Fibroblast of mammary gland (primary cell): ENCODE results near the gene NCK2.
"Not testable (repeated sequence)": the region's sequence is repeated elsewhere in the genome, so short reads cannot be mapped to it uniquely, and the experiment has no call there.

Experiments used
- DNase-seq: peaks from one replicate; pipeline ENCODE4 v3.0.0-alpha.2; 2010; ENCODE audit warnings: low read depth
- H3K4me3 ChIP-seq: 2 replicates; pipeline ENCODE4 v1.5.1; 2011; ENCODE audit warnings: low read depth, mild to moderate bottlenecking, low read length, moderate library complexity; ENCODE audit not compliant: control insufficient read depth
- CTCF ChIP-seq: conservative IDR thresholded peaks from 2 replicates; pipeline ENCODE4 v1.5.1; 2011; ENCODE audit warnings: low read depth, low read length, inconsistent platforms; ENCODE audit not compliant: control insufficient read depth, insufficient read depth

The NCK2 gene

GRCh38 chr2:105754011-105754410 lies 9.3 kb downstream of the NCK2 start:
- no peak for DNase-seq
- H3K4me3 ChIP-seq = no peak overlapping the region
- no peak for TF ChIP-seq CTCF

GRCh38 chr2:105754994-105755393 lies 10.3 kb downstream of the NCK2 start:
- no peak overlapping the region for H3K4me3 ChIP-seq
- no peak for DNase-seq
- TF ChIP-seq CTCF = no peak

GRCh38 chr2:105755895-105756294 lies 11.2 kb downstream of the NCK2 start:
- no peak for TF ChIP-seq CTCF
- no peak for DNase-seq
- H3K4me3 ChIP-seq = no peak overlapping the region

- no peak for TF ChIP-seq CTCF
- no peak for DNase-seq
- no peak overlapping the region for H3K4me3 ChIP-seq
These were observed 11.7 kb downstream of the NCK2 start for GRCh38 chr2:105756435-105756834.

- not testable (repeated sequence) for DNase-seq, H3K4me3 ChIP-seq
These were observed 12.2 kb downstream of the NCK2 start for GRCh38 chr2:105756865-105757264.

- no peak for DNase-seq
- H3K4me3 ChIP-seq = no peak overlapping the region
- no peak for TF ChIP-seq CTCF
These were observed 12.7 kb downstream of the NCK2 start for GRCh38 chr2:105757433-105757832.

GRCh38 chr2:105760191-105760590 lies 15.5 kb downstream of the NCK2 start:
- DNase-seq = no peak
- TF ChIP-seq CTCF = no peak
- no peak overlapping the region for H3K4me3 ChIP-seq
